Mucosa of stomach (tissue), 1 donor: ENCODE measurements around the gene SPEM3.

Experiments
- H3K27me3 ChIP-seq: one replicate; pipeline ENCODE4 v1.7.0; 2013; ENCODE audit warnings: mild to moderate bottlenecking, low read length; ENCODE audit not compliant: control insufficient read depth, insufficient read depth
- H3K36me3 ChIP-seq: one replicate; pipeline ENCODE4 v1.7.0; 2013; ENCODE audit warnings: low read length; ENCODE audit not compliant: control insufficient read depth, insufficient read depth
- H3K4me1 ChIP-seq: one replicate; pipeline ENCODE4 v1.7.0; 2013; ENCODE audit warnings: mild to moderate bottlenecking, low read length; ENCODE audit not compliant: control insufficient read depth, insufficient read depth
- H3K4me3 ChIP-seq: one replicate; pipeline ENCODE4 v1.7.0; 2013; ENCODE audit warnings: low read length
- H3K9ac ChIP-seq: one replicate; pipeline ENCODE4 v1.7.0; 2013; ENCODE audit warnings: mild to moderate bottlenecking, low read length, moderate library complexity
- H3K9me3 ChIP-seq: one replicate; pipeline ENCODE4 v1.7.0; 2013; ENCODE audit warnings: mild to moderate bottlenecking, low read length, moderate library complexity; ENCODE audit not compliant: control insufficient read depth
- donor health status: Pancreatic carcinoma.

SPEM3 gene

DNA sequence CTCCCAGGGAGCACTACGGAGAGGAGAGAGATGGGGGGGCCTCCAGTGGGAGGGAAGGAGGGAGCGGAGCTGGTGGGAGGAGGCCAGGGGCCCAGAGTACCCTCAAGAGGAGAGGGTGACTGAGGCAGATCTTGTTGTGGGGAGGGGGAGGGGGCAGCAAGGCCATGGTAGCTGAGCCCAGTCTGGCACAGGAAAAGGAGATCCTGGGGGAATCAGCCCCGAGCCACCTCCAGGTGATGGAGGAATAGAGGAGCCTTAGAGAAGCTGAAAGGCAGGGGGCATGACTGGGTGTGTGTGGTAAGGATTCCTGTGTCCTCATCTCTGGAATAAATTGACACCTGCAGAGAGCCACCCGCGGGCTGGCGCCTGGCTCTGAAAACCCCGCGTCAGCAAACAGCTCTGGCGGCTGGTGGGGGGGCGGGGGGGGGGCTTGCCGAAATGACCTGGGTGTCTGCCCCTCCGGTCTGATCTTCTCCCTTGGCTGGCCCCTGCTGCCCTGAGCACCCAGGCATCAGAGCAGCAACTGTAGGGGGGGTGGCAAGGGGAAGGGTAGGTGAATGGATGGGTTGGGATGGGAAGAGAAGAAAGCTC is 22.3 kb upstream of the SPEM3 start:
- Histone ChIP-seq H3K36me3 (no peaks in the 10 kb centered on the region), H3K4me1 (peaks cover 8% of the 10 kb centered on the region), H3K9ac (no peak overlapping the region), H3K9me3 (no peaks in the 10 kb centered on the region), H3K4me3 (no peak overlapping the region), H3K27me3 (peaks cover 23% of the 10 kb centered on the region)

DNA sequence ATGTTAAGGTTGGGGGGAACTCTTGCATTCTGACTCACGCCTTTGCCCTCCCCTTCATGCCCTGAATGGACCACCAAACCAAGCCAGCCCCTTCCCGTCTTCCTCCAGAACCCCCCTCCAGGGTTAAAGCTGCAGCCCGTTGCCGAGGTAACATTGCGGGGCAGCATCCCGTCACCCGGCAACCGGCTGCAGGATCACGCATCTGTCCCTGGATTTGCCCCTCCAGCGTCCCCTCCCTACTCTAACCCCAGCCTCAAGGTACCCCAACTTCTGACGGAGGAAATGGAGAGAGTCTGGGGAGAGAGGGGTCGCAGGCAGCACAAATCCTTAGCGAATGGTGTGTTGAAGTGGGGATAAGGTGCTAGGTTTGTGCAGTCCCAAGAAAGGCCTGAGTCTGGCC is 21.6 kb upstream of the SPEM3 start:
- Histone ChIP-seq H3K36me3 (no peaks in the 10 kb centered on the region), H3K9ac (no peak overlapping the region), H3K9me3 (no peaks in the 10 kb centered on the region), H3K4me1 (peaks cover 8% of the 10 kb centered on the region), H3K27me3 (peaks cover 23% of the 10 kb centered on the region), H3K4me3 (no peak overlapping the region)

- Histone ChIP-seq H3K4me3 (no peak within 1 kb of the TSS), H3K27me3 (peaks cover 23% of the 10 kb centered on the region), H3K9ac (no peak within 1 kb of the TSS)
Observed at GRCh38 chr17:7407485-7408251, 21.0 kb upstream of the SPEM3 start, which contains the start of gene NLGN2. TSS of gene NLGN2 (plus strand) at chr17:7407845. CDS start at chr17:7408256, 411 bp downstream.

DNA sequence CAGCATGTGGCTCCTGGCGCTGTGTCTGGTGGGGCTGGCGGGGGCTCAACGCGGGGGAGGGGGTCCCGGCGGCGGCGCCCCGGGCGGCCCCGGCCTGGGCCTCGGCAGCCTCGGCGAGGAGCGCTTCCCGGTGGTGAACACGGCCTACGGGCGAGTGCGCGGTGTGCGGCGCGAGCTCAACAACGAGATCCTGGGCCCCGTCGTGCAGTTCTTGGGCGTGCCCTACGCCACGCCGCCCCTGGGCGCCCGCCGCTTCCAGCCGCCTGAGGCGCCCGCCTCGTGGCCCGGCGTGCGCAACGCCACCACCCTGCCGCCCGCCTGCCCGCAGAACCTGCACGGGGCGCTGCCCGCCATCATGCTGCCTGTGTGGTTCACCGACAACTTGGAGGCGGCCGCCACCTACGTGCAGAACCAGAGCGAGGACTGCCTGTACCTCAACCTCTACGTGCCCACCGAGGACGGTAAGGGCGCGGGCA is 20.4 kb upstream of the SPEM3 start:
- no peak overlapping the region for H3K4me3 ChIP-seq
- peaks cover 23% of the 10 kb centered on the region for H3K27me3 ChIP-seq
- no peaks in the 10 kb centered on the region for H3K36me3 ChIP-seq
- no peak overlapping the region for H3K9ac ChIP-seq
- peaks cover under 1% of the 10 kb centered on the region for H3K4me1 ChIP-seq
- H3K9me3 ChIP-seq, result no peaks in the 10 kb centered on the region

More at GRCh38 chr17:7407485-7408251, 21.0 kb upstream of the SPEM3 start, which contains the start of gene NLGN2:
- peaks cover 7% of the 10 kb centered on the region for H3K4me1 ChIP-seq
- H3K9me3 ChIP-seq, result no peaks in the 10 kb centered on the region
- no peaks in the 10 kb centered on the region for H3K36me3 ChIP-seq

GRCh38 chr17:7408863-7409262 is 19.8 kb upstream of the SPEM3 start:
- Histone ChIP-seq H3K9ac (no peak overlapping the region), H3K4me3 (no peak overlapping the region)

GRCh38 chr17:7409716-7410115 is 18.9 kb upstream of the SPEM3 start:
- H3K4me3 ChIP-seq, result no peak overlapping the region
- no peaks in the 10 kb centered on the region for H3K36me3 ChIP-seq
- H3K9ac ChIP-seq, result no peak overlapping the region
- H3K27me3 ChIP-seq, result peaks cover 23% of the 10 kb centered on the region
- H3K4me1 ChIP-seq, result no peaks in the 10 kb centered on the region
- H3K9me3 ChIP-seq, result no peaks in the 10 kb centered on the region

More at GRCh38 chr17:7408863-7409262, 19.8 kb upstream of the SPEM3 start:
- Histone ChIP-seq H3K9me3 (no peaks in the 10 kb centered on the region), H3K4me1 (no peaks in the 10 kb centered on the region), H3K27me3 (peaks cover 23% of the 10 kb centered on the region), H3K36me3 (no peaks in the 10 kb centered on the region)

DNA sequence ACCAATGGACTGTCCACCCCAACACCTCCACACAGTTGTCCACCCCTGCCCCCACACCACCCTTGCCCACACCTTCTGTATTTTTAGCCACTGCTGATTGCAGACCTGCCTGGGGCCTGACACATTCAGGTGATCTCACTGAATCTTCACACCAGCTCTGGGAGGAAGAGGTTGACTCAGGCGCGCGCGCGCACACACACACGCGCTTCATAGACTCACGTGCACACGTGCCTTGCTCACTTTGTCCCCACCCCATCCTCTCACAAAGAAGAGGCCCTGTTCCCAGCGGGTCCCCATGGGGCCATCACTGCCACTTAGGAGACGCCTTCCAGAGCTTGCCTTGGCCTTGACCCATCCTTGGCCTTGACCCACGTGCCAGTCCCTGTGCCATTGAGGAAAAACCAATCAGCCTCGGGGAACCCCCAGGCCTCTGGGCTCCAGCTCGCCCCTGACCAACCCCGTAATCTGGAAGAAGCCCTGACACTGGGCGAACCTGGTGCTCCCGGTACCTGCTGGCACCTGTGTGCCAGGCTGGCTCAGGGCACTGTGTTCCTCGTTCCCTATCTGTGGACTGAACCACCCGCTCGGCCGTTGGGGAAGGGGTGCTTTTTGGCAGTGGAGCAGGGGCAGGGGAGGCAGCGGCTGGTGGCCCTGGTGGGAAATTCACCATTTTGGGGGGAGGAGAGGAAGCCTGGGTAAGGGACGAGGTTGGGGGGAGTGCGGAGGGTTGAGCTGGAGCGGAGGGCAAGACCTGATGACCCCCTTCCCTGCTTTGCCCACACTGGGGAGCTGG is 17.8 kb upstream of the SPEM3 start:
- Histone ChIP-seq H3K27me3 (peaks cover 12% of the 10 kb centered on the region), H3K9me3 (no peaks in the 10 kb centered on the region), H3K4me1 (no peaks in the 10 kb centered on the region), H3K9ac (no peak overlapping the region), H3K4me3 (no peak overlapping the region), H3K36me3 (no peaks in the 10 kb centered on the region)

- Histone ChIP-seq H3K4me1 (no peaks in the 10 kb centered on the region), H3K27me3 (peaks cover 7% of the 10 kb centered on the region), H3K9me3 (no peaks in the 10 kb centered on the region), H3K36me3 (no peaks in the 10 kb centered on the region), H3K4me3 (no peak overlapping the region), H3K9ac (no peak overlapping the region)
Observed at GRCh38 chr17:7411427-7411750, 17.3 kb upstream of the SPEM3 start.

DNA sequence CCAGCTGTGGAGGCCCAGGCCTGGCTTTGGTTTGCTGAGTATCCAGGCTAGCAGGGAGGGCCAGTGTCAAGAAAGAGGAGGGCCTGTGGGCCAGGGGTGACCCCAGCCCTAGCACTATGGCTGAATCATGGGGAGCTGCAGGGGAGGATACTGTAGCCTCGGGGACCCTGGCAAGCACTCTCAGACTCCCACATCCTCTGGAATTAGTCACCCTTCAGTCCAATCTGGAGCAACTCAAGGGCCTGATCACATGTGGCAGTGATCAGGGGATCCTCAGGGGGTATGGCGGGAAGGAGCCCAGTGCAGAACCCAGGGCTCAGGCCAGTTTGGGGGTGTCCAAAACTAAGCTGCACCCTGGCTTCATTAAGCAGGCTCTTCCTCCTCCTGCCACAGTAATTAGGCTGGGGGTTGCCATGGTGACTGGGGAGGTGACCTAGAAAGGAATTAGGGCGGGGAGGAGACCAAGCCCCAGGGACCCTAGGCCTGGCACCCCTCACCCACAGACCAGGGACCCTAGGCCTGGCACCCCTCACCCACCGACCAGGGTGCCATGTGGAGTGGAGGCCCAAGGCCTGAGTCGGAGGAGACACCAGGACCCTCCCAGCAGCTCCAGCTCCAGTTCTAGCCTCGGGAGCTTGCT is 15.2 kb upstream of the SPEM3 start:
- Histone ChIP-seq H3K4me1 (no peaks in the 10 kb centered on the region), H3K27me3 (peaks cover under 1% of the 10 kb centered on the region), H3K4me3 (no peak overlapping the region), H3K9ac (no peak overlapping the region), H3K36me3 (no peaks in the 10 kb centered on the region), H3K9me3 (no peaks in the 10 kb centered on the region)

GRCh38 chr17:7414837-7415236 is 13.8 kb upstream of the SPEM3 start:
- no peak overlapping the region for H3K9ac ChIP-seq
- peaks cover 8% of the 10 kb centered on the region for H3K27me3 ChIP-seq
- no peaks in the 10 kb centered on the region for H3K4me1 ChIP-seq
- H3K36me3 ChIP-seq, result no peaks in the 10 kb centered on the region
- no peaks in the 10 kb centered on the region for H3K9me3 ChIP-seq
- no peak overlapping the region for H3K4me3 ChIP-seq

- Histone ChIP-seq H3K36me3 (no peaks in the 10 kb centered on the region), H3K27me3 (peaks cover 8% of the 10 kb centered on the region), H3K9ac (no peak overlapping the region), H3K9me3 (no peaks in the 10 kb centered on the region), H3K4me1 (no peaks in the 10 kb centered on the region), H3K4me3 (no peak overlapping the region)
Observed at GRCh38 chr17:7415784-7416183, 12.9 kb upstream of the SPEM3 start.
